IMR-90 (cell line): Measurements from ENCODE around the gene CYB5A. TPM values are rescaled to one million over a fixed set of nuclear protein-coding genes. Genes with fewer than 3 reads are reported as not detected.

Experiments
- ATAC-seq: fragments of 200-7000 bp; cut with Tn5 transposase; 2 replicates; pipeline ENCODE4 v1.9.1; 2020; ENCODE audit warnings: low read depth, mild to moderate bottlenecking, moderate library complexity
- BruUV-seq: library from RNA; stranded (reverse); fragments of 400-500 nt; replicated peaks from 2 replicates; lab custom pipeline; 2021; lab: Mats Ljungman, UMichigan
- CTCF ChIA-PET: fragments of 300-600 bp; formaldehyde crosslinking; extraction: SDS; loops from one replicate; lab custom pipeline; 2021; ENCODE audit warnings: antibody characterized with exemption; lab: Yijun Ruan, JAX
- POLR2A ChIA-PET: fragments of 300-600 bp; sonication (Branson Sonifier 250); formaldehyde crosslinking; loops from one replicate; lab custom pipeline; 2022; ENCODE audit warnings: antibody characterized with exemption; ENCODE audit not compliant: unreplicated experiment; lab: Charles Lee
- DNase-seq: peaks from one replicate; pipeline ENCODE4 v3.0.0; 2013
- H2AFZ ChIP-seq: replicated peaks from 2 replicates; pipeline ENCODE3; 2013; ENCODE audit warnings: low read length, mild to moderate bottlenecking; ENCODE audit not compliant: poor library complexity
- H2AK5ac ChIP-seq: 2 replicates; pipeline ENCODE4 v1.6.1; 2013; ENCODE audit warnings: low read depth, low read length, inconsistent platforms
- H2AK9ac ChIP-seq: replicated peaks from 2 replicates; pipeline ENCODE3; 2013; ENCODE audit warnings: mild to moderate bottlenecking, low read depth, low read length, moderate library complexity; ENCODE audit not compliant: poor library complexity
- H2BK120ac ChIP-seq: 2 replicates; pipeline ENCODE4 v1.6.1; 2013; ENCODE audit warnings: low read depth, low read length, inconsistent platforms
- H2BK15ac ChIP-seq: 3 replicates; pipeline ENCODE4 v1.6.1; 2013; ENCODE audit warnings: low read depth, low read length, inconsistent platforms
- H2BK20ac ChIP-seq: 2 replicates; pipeline ENCODE4 v1.6.1; 2013; ENCODE audit warnings: low read depth, mild to moderate bottlenecking, inconsistent platforms, low read length, moderate library complexity
- H2BK5ac ChIP-seq: 2 replicates; pipeline ENCODE4 v1.6.1; 2013; ENCODE audit warnings: mild to moderate bottlenecking, low read depth, low read length, inconsistent platforms; ENCODE audit not compliant: poor library complexity, severe bottlenecking
- H3K14ac ChIP-seq: replicated peaks from 2 replicates; pipeline ENCODE4 v1.6.1; 2013; ENCODE audit warnings: low read depth, low read length, inconsistent platforms
- H3K18ac ChIP-seq: 2 replicates; pipeline ENCODE4 v1.6.1; 2013; ENCODE audit warnings: low read depth, low read length, control low read depth
- H3K23ac ChIP-seq: 2 replicates; pipeline ENCODE4 v1.6.1; 2013; ENCODE audit warnings: low read depth, low read length, inconsistent platforms
- H3K27ac ChIP-seq: 2 replicates; pipeline ENCODE4 v1.5.1; 2013; ENCODE audit warnings: mild to moderate bottlenecking, control low read depth, low read length; ENCODE audit not compliant: insufficient read depth
- H3K27me3 ChIP-seq: 2 replicates; pipeline ENCODE4 v1.6.1; 2013; ENCODE audit warnings: low read length; ENCODE audit not compliant: control insufficient read depth, insufficient read depth
- H3K36me3 ChIP-seq: 2 replicates; pipeline ENCODE4 v1.6.1; 2013; ENCODE audit warnings: low read length, mixed read lengths; ENCODE audit not compliant: control insufficient read depth, insufficient read depth
- H3K4ac ChIP-seq: 2 replicates; pipeline ENCODE4 v1.6.1; 2013; ENCODE audit warnings: low read depth, low read length, inconsistent platforms
- H3K4me1 ChIP-seq: 2 replicates; pipeline ENCODE4 v1.6.1; 2013; ENCODE audit warnings: low read length, mixed read lengths; ENCODE audit not compliant: control insufficient read depth, insufficient read depth
- H3K4me2 ChIP-seq: 2 replicates; pipeline ENCODE4 v1.6.1; 2013; ENCODE audit warnings: low read depth, mild to moderate bottlenecking, control low read depth, low read length, moderate library complexity
- H3K4me3 ChIP-seq: 2 replicates; pipeline ENCODE4 v1.5.1; 2013; ENCODE audit warnings: low read depth, mild to moderate bottlenecking, control low read depth, low read length, moderate library complexity; ENCODE audit not compliant: insufficient read depth
- H3K56ac ChIP-seq: 2 replicates; pipeline ENCODE4 v1.6.1; 2013; ENCODE audit warnings: low read length, inconsistent platforms; ENCODE audit not compliant: insufficient read depth; ENCODE audit errors: extremely low read depth
- H3K79me1 ChIP-seq, 2 experiments: 2 replicates each; pipeline ENCODE4 v1.6.1; 2013; ENCODE audit warnings: low read length in 2 of 2, inconsistent platforms in 1 of 2, low read depth in 1 of 2
- H3K9ac ChIP-seq: 2 replicates; pipeline ENCODE4 v1.6.1; 2013; ENCODE audit warnings: low read depth, low read length, control low read depth
- H3K9me1 ChIP-seq: 2 replicates; pipeline ENCODE4 v1.6.1; 2013; ENCODE audit warnings: low read length, inconsistent platforms; ENCODE audit not compliant: insufficient read depth
- H3K9me3 ChIP-seq: 2 replicates; pipeline ENCODE4 v1.6.1; 2013; ENCODE audit warnings: low read length; ENCODE audit not compliant: control insufficient read depth, insufficient read depth
- H4K20me1 ChIP-seq: 2 replicates; pipeline ENCODE4 v1.6.1; 2013; ENCODE audit warnings: low read length, inconsistent platforms; ENCODE audit not compliant: insufficient read depth
- H4K5ac ChIP-seq: 2 replicates; pipeline ENCODE4 v1.6.1; 2013; ENCODE audit warnings: mild to moderate bottlenecking, low read depth, low read length, control low read depth
- H4K8ac ChIP-seq, 2 experiments: 2 replicates each; pipeline ENCODE4 v1.6.1; 2013; ENCODE audit warnings: low read depth in 2 of 2, low read length in 2 of 2, control low read depth in 1 of 2, inconsistent platforms in 1 of 2
- H4K91ac ChIP-seq: 2 replicates; pipeline ENCODE4 v1.6.1; 2013; ENCODE audit warnings: low read depth, low read length, inconsistent platforms; ENCODE audit not compliant: insufficient read depth
- CEBPB ChIP-seq: IDR thresholded peaks from 2 replicates; pipeline ENCODE4 v1.6.1; 2012; ENCODE audit warnings: low read depth, low read length, improper control_type of control experiment
- USF2 ChIP-seq: fragments of 150-350 bp; IDR thresholded peaks from 2 replicates; pipeline ENCODE4 v1.6.1; 2017; ENCODE audit warnings: mild to moderate bottlenecking, antibody characterized with exemption, low read length, low read depth
- WGBS, 2 experiments: methylation state at CpG; one replicate each; pipeline versions ENCODE4 v1.1.5 to v1.1.7; 2013; ENCODE audit warnings: missing lambda C conversion rate in 2 of 2; ENCODE audit not compliant: insufficient read length in 1 of 2; ENCODE audit errors: extremely low coverage in 2 of 2; 5-methylcytosine and 5-hydroxymethylcytosine counted together
- dilution Hi-C: fragments of 300-500 bp; cut with HindIII; formaldehyde crosslinking; loops from one replicate; pipeline ENCODE4 v1.14.3; 2018; ENCODE audit warnings: low sequenced_read_pairs; ENCODE audit not compliant: unreplicated experiment
- in situ Hi-C: fragments of 300-500 bp; cut with MboI; formaldehyde crosslinking; loops from 3 replicates; pipeline ENCODE4 v1.14.3; 2019; ENCODE audit warnings: low sequenced_read_pairs, inconsistent platforms, mixed read lengths
- intact Hi-C: fragments of 100-400 bp; cut with micrococcal nuclease; formaldehyde crosslinking; loops from 2 replicates; pipeline ENCODE4 v1.10.0; 2022
- polyA plus RNA-seq, 3 experiments: library from polyadenylated mRNA; depleted of rRNA; stranded (reverse); fragments of >200 nt; gene quantifications; 2 replicates each; pipeline ENCODE4 v1.2.3, GENCODE V29; 2012; ENCODE audit warnings: low replicate concordance in 1 of 3
- total RNA-seq: library from RNA; depleted of rRNA; stranded (reverse); fragments of >200 nt; gene quantifications from 2 replicates; pipeline ENCODE4 v1.2.3, GENCODE V29; 2012

The CYB5A gene
- total and polyA plus RNA-seq, 2 of the 4 experiments (the other 2 are of a cell fraction), result 13.4 to 47.9 TPM

DNA sequence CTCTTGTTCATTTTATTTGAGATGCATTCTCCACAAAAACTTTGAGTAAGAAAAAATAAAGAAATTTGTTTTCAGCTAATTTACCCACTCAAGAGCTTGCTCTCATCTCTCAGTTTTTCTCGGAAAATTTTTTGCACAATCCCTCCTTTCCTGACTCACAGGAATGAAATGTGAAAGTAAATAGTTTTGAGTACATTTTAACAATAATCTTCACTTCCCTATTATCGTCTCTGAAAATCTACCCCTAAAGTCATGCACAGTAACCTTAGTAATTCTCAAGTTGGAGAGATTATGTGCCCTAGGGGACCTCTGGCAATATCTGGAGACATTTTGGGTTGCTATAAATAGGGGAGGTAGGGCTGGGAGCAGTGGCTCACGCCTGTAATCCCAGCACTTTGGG, 2.6 kb downstream of the CYB5A start:
- H2BK15ac ChIP-seq, result peak overlapping the region; percentile 77; the same call in 2 of the 3 replicates
- peak overlapping the region; percentile 68 for H3K23ac ChIP-seq
- peak overlapping the region; percentile 71; the same call in 1 of the 2 replicates for H3K14ac ChIP-seq
- no peak overlapping the region for H2AK9ac ChIP-seq
- DNase-seq, result peak; percentile 35
- H2BK120ac ChIP-seq, result peak overlapping the region; percentile 80
- H3K9me3 ChIP-seq, result no peaks in the 10 kb centered on the region
- no peak for ATAC-seq
- peaks cover 17% of the 10 kb centered on the region for H3K4me1 ChIP-seq
- H3K56ac ChIP-seq, result 0 out of 2 replicates have a peak overlapping the region, but pooled peaks have one; percentile 32
- no CpG with 5 or more reads among the region's 3 CpGs for WGBS, 2 experiments
- H2AK5ac ChIP-seq, result peak overlapping the region; percentile 85; the same call in 1 of the 2 replicates
- H3K4me3 ChIP-seq, result no peak overlapping the region
- no peaks in the 10 kb centered on the region for H3K27me3 ChIP-seq
- peaks cover 6% of the 10 kb centered on the region; the same call in 1 of the 2 replicates for H4K20me1 ChIP-seq
- in situ Hi-C loops, result no loop called here
- intact Hi-C loops, result loop anchor here (5.0 kb wide), 1 partner anchor 37 kb away; no protein-coding TSS in a partner anchor
- peak overlapping the region; percentile 67 to 72; a peak in 2 of 4 replicates for H4K8ac ChIP-seq
- H2BK20ac ChIP-seq, result peak overlapping the region; percentile 79
- H3K4ac ChIP-seq, result peak overlapping the region; percentile 79
- H4K91ac ChIP-seq, result peak overlapping the region; percentile 72
- TF ChIP-seq USF2 (no peak), CEBPB (peak; percentile 42; the same call in 1 of the 2 replicates)
- dilution Hi-C loops, result no loop called here
- H3K36me3 ChIP-seq, result no peaks in the 10 kb centered on the region
- H2BK5ac ChIP-seq, result peak overlapping the region; percentile 18
- peaks cover 14% of the 10 kb centered on the region for H3K9me1 ChIP-seq
- CTCF ChIA-PET, result no interaction called here
- POLR2A ChIA-PET, result no interaction called here
- no peak overlapping the region for H2AFZ ChIP-seq
- peak overlapping the region; percentile 81; the same call in 1 of the 2 replicates for H4K5ac ChIP-seq
- peak overlapping the region; percentile 60 for H3K4me2 ChIP-seq
- H3K27ac ChIP-seq, result peak overlapping the region; percentile 52; the same call in 1 of the 2 replicates
- no peak overlapping the region for H3K9ac ChIP-seq
- peak overlapping the region; percentile 51 for H3K18ac ChIP-seq
- no TSS peak for BruUV-seq
- peaks cover 12 to 42% of the 10 kb centered on the region in 2 experiments for H3K79me1 ChIP-seq
